ENCODE results near the gene B3GNT8. TPM values are rescaled to one million over a fixed set of nuclear protein-coding genes. Genes with fewer than 3 reads are reported as not detected.

B3GNT8 gene
- total and polyA plus RNA-seq, 2 of the 4 experiments (the other 2 are of a cell fraction) = 0.36 TPM

DNA sequence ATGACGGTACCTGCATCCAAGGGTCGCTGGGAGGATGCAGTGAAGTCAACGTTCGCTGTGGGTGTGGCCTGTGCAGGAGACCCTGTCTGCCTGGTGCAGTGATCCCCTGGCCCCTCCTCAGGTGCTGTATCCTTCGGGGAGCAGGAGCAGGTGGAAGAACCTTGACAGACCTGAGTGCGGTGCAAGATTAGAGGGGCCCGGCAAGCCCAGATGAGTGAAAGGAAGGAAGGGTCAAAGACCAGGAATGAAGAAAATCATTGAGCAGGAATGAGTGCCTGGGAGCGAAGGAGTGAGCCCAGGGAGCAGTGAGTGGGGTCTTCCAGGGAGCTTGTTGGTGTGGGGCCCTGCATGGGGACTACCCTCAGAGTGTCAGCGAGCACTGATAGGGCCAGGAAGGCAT, 12.7 kb downstream of the B3GNT8 start:
- WGBS, 2 experiments (ENCODE audit: extremely low coverage in 2 of 2, insufficient read length in 1 of 2) = 90% methylated on average over 6 of the region's 9 CpGs; no CpG with 5 or more reads in 1 of the 2 experiments

More for the DNA sequence above, 12.7 kb downstream of the B3GNT8 start:
- intact Hi-C loops (cut with micrococcal nuclease) = no loop called here
- Histone ChIP-seq H3K9me3 (ENCODE audit: control insufficient read depth, insufficient read depth, low read length) (no peaks in the 10 kb centered on the region), H2AFZ (replicated peaks; ENCODE audit: low read length, poor library complexity) (no peak overlapping the region), H2BK5ac (ENCODE audit: low read depth, low read length, poor library complexity, severe bottlenecking) (no peak overlapping the region), H2BK15ac (ENCODE audit: low read depth, low read length) (no peak overlapping the region), H3K23ac (ENCODE audit: low read depth, low read length) (no peak overlapping the region), H3K4me2 (ENCODE audit: low read depth, low read length) (no peak overlapping the region), H3K4me1 (ENCODE audit: control insufficient read depth, insufficient read depth, low read length) (no peaks in the 10 kb centered on the region), H3K9me1 (ENCODE audit: insufficient read depth, low read length) (no peaks in the 10 kb centered on the region; the same call in 1 of the 2 replicates), H3K36me3 (ENCODE audit: control insufficient read depth, insufficient read depth, low read length) (peaks cover 47% of the 10 kb centered on the region), H3K9ac (ENCODE audit: low read depth, low read length) (no peak overlapping the region), H2BK120ac (ENCODE audit: low read depth, low read length) (no peak overlapping the region), H4K5ac (ENCODE audit: low read depth, low read length) (no peak overlapping the region), H2AK5ac (ENCODE audit: low read depth, low read length) (no peak overlapping the region), H2BK20ac (ENCODE audit: low read depth, low read length) (no peak overlapping the region), H4K8ac (ENCODE audit: low read depth in 2 of 2, low read length in 2 of 2) (no peak overlapping the region), H3K4ac (ENCODE audit: low read depth, low read length) (no peak overlapping the region), H2AK9ac (replicated peaks; ENCODE audit: low read depth, low read length, poor library complexity) (no peak overlapping the region), H3K18ac (ENCODE audit: low read depth, low read length) (no peak overlapping the region), H4K20me1 (ENCODE audit: insufficient read depth, low read length) (no peaks in the 10 kb centered on the region), H3K4me3 (ENCODE audit: insufficient read depth, low read depth, low read length) (no peak overlapping the region), H4K91ac (ENCODE audit: insufficient read depth, low read depth, low read length) (no peak overlapping the region), H3K27me3 (ENCODE audit: control insufficient read depth, insufficient read depth, low read length) (no peaks in the 10 kb centered on the region), H3K56ac (ENCODE audit: extremely low read depth, insufficient read depth, low read length) (no peak overlapping the region), H3K14ac (replicated peaks; ENCODE audit: low read depth, low read length) (no peak overlapping the region), H3K27ac (ENCODE audit: insufficient read depth, low read length) (no peak overlapping the region), H3K79me1 (ENCODE audit: low read depth in 1 of 2, low read length in 2 of 2) (no peaks in the 10 kb centered on the region; a peak in 1 of 4 replicates)
- DNase-seq (no peak), ATAC-seq (ENCODE audit: low read depth) (no peak)
- dilution Hi-C loops (cut with HindIII; ENCODE audit: low sequenced_read_pairs, unreplicated experiment) = no loop called here
- no TSS peak for BruUV-seq (replicated peaks)
- in situ Hi-C loops (cut with MboI; ENCODE audit: low sequenced_read_pairs) = no loop called here
- POLR2A ChIA-PET (ENCODE audit: unreplicated experiment) = no interaction called here
- CTCF ChIA-PET = no interaction called here
- TF ChIP-seq FOS (IDR thresholded peaks at IDR 0.05; ENCODE audit: low read depth, low read length) (no peak), RAD21 (IDR thresholded peaks at IDR 0.05; ENCODE audit: low read length) (no peak), MAZ (IDR thresholded peaks at IDR 0.05; ENCODE audit: borderline replicate concordance, low read depth, low read length) (no peak)
- TF ChIP-seq, protein P1, sequence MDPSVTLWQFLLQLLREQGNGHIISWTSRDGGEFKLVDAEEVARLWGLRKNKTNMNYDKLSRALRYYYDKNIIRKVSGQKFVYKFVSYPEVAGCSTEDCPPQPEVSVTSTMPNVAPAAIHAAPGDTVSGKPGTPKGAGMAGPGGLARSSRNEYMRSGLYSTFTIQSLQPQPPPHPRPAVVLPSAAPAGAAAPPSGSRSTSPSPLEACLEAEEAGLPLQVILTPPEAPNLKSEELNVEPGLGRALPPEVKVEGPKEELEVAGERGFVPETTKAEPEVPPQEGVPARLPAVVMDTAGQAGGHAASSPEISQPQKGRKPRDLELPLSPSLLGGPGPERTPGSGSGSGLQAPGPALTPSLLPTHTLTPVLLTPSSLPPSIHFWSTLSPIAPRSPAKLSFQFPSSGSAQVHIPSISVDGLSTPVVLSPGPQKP (IDR thresholded peaks at IDR 0.05; ENCODE audit: borderline replicate concordance, low read depth, low read length) = no peak
